AG09309 (cell line): ENCODE measurements around the gene GAREM1.
"Not testable (repeated sequence)": the region's sequence is repeated elsewhere in the genome, so short reads cannot be mapped to it uniquely, and the experiment has no call there.

Experiments
- DNase-seq: peaks from one replicate; pipeline ENCODE4 v3.0.0-alpha.2; 2010; ENCODE audit warnings: low read depth
- H3K4me3 ChIP-seq: 2 replicates; pipeline ENCODE4 v1.5.1; 2011; ENCODE audit warnings: mild to moderate bottlenecking, low read depth, low read length, moderate library complexity; ENCODE audit not compliant: control insufficient read depth
- TF ChIP-seq, protein P1 (sequence below): IDR thresholded peaks from 2 replicates; pipeline ENCODE4 v1.5.1; 2011; ENCODE audit warnings: mild to moderate bottlenecking, low read depth, low read length, inconsistent platforms; ENCODE audit not compliant: insufficient read depth, control insufficient read depth; ENCODE audit errors: missing control alignments

The GAREM1 gene

DNA sequence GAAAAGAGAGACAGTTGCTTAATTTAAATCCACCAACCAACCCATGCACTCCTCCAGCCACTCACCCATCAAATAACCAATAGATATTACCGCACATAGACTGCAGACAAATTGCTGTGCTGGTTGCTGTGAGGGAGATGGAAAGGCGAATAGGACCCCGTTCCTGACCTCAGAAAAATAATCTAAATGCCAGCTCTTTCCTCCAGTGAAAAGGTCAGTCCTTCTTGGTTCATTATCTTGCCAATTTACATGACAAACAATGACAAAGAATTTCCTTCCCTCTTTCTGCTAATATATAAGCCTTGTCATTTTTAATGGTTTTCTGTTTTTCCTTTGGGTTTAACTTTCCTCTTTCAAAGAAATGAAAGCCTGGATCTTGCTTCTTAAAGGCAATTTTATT lies 219.2 kb downstream of the GAREM1 start:
- H3K4me3 ChIP-seq = no peak overlapping the region
- TF ChIP-seq, protein P1, sequence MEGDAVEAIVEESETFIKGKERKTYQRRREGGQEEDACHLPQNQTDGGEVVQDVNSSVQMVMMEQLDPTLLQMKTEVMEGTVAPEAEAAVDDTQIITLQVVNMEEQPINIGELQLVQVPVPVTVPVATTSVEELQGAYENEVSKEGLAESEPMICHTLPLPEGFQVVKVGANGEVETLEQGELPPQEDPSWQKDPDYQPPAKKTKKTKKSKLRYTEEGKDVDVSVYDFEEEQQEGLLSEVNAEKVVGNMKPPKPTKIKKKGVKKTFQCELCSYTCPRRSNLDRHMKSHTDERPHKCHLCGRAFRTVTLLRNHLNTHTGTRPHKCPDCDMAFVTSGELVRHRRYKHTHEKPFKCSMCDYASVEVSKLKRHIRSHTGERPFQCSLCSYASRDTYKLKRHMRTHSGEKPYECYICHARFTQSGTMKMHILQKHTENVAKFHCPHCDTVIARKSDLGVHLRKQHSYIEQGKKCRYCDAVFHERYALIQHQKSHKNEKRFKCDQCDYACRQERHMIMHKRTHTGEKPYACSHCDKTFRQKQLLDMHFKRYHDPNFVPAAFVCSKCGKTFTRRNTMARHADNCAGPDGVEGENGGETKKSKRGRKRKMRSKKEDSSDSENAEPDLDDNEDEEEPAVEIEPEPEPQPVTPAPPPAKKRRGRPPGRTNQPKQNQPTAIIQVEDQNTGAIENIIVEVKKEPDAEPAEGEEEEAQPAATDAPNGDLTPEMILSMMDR = no peak
- no peak for DNase-seq

DNA sequence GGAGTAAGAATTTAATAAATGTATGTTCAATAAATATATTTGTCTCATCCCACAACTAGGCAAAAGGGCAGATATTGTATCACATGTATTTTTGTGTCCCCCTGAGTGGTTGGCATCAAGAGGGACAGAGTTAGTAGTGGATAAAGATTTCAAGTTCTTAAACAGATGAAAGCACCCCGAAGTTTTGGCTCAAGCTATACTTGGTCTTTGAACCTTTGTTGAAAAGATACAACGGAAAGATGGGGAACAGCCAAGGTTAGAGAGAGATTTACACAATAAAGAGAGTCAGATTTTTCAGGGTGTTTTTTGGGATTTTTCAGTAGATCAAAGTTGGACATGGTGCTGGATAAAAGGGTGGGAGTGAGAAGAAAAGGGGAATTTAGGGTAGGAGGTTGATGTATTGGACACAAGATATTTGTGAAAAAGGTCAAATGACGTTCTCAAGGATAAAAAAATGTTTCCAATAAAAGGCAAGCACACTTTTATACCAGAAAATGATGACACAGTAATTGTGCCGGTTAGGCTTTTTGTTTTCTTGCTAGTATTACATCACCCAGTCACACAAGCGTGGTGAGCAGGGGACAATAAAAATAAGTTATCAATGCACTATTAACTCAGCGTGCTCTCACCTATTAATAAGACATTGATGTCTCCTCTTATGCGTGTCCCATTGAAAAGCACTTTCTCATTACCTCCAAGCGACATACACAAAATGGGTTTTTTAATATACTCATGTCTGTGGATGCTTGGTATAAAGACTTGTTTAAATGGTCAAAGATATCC lies 221.3 kb downstream of the GAREM1 start:
- no peak for DNase-seq
- no peak overlapping the region for H3K4me3 ChIP-seq
- TF ChIP-seq, protein P1 = no peak

DNA sequence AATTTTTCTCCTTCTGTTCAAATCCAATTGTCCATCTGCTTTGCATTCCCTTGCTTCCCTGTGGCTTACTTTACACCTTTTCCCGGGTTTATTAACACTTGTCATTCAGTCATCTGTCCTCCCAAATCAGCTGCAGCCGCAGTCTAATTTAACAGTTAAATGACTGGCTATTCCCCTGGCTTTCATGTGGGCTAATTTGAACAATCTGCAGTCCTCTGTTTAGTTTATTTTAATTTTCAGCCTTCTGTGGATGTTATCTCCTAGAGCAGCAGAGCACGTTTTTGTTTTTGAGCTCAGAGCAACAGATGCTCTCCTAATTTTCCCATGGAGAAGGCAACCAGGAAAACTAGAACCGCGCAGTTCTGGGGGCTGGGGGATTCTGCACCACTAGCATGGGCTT lies 225.8 kb downstream of the GAREM1 start:
- H3K4me3 ChIP-seq = no peak overlapping the region
- no peak for DNase-seq
- TF ChIP-seq, protein P1 = no peak

DNA sequence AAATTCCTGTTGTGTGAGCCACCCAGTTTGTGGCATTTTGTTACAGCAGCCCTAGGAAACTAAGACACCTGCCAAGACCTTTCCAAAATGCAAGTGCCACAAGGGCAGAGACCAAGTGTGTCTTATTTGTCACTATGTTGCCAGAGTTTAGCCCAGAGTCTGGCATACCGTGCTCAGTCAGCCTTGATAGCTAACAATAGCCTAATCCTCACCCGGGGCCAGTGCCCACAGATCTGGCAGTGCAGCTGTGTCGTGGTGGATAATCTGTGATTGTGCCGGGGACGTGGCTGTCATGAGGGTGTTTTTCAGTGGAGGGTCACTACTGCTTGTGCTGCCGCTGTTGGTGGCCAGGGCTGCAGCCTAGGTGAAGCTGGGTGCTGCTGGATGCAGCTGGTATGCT lies 227.3 kb downstream of the GAREM1 start:
- H3K4me3 ChIP-seq = no peak overlapping the region
- TF ChIP-seq, protein P1 = no peak
- DNase-seq = no peak

DNA sequence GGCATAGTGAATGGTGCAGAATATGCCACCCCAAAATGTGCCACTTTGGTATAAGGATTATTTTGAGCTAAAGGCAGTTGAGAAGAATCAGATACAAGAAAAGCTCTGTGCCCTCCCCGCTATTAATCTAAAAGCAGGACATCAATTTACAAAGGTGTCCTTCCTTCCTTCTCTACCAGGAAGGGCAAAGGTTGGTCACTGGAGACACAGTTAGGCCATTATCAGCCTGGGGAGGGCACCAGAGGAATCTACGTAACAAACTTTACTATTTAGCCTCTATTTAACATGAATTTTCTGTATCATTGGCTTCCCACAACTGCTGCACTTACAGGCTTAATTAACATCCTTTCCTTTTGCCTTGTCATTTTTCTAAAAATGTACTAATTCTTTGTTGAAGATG lies 228.3 kb downstream of the GAREM1 start:
- no peak overlapping the region for H3K4me3 ChIP-seq
- TF ChIP-seq, protein P1 = no peak

DNA sequence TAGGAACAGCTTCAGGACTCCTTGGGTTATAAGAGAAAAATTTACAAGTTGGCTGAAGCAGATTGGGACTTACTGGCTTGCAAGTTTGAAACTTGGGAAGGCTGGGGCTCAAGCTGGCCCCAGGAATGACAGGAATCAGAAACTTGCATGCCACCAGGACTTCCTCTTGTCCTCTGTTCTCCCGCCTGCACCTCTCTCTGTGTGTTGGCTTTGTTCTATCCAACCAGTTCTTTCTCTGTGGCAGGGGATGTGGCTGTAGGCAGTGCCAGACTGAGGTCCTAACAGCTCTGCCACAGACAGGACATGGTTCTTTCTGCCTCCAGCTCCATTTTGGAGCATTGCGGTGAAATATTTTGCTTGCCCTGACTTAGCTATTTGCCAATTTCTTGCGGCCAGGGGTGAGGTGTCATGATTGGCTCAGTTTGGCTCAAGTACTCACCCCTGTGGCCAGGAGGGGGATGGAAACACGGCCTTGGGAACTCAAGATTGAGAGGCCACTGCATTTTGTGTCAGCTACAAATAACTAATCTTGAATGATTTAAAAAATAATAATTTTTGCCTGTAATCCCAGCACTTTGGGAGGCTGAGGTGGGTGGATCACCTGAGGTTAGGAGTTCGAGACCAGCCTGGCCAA lies 231.9 kb downstream of the GAREM1 start:
- TF ChIP-seq, protein P1 = no peak
- no peak overlapping the region for H3K4me3 ChIP-seq
- DNase-seq = no peak

More for the DNA sequence above, 228.3 kb downstream of the GAREM1 start:
- no peak for DNase-seq

DNA sequence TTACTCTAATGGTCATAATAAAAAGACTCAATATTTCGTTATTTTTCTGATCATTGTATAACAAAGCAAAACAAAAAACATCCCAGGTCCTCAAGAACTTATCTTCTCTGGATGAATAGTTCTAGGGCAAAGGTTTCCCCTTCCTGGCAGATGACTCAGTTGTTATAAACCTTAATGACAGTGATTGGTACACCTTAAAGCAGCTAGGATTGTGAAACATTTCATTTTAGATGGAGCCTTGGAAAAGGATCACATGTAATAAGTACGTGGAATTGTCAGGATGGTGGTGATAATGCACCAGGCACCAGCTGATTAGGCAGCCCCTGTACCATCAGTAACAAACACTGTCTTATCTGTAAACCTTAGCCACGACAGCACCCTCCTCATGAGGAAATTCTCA lies 233.6 kb downstream of the GAREM1 start:
- TF ChIP-seq, protein P1 = no peak
- no peak for DNase-seq
- H3K4me3 ChIP-seq = no peak overlapping the region

DNA sequence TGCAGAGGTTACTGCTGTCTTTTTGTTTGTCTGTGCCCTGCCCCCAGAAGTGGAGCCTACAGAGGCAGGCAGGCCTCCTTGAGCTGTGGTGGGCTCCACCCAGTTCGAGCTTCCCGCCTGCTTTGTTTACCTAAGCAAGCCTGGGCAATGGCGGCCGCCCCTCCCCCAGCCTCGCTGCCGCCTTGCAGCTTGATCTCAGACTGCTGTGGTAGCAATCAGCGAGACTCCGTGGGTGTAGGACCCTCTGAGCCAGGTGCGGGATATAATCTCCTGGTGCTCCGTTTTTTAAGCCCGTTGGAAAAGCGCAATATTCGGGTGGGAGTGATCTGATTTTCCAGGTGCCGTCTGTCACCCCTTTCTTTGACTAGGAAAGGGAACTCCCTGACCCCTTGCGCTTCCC lies 237.3 kb downstream of the GAREM1 start:
- H3K4me3 ChIP-seq, DNase-seq: not testable (repeated sequence)
